HTERT RPE-1 (cell line): ENCODE data around the gene SAMD4A.
"Not testable (repeated sequence)": the region's sequence is repeated elsewhere in the genome, so short reads cannot be mapped to it uniquely, and the experiment has no call there.

Source experiments
- in situ Hi-C: fragments of 300-500 bp; cut with MboI; formaldehyde crosslinking; loops from 4 replicates; pipeline ENCODE4 v1.14.3; 2020; ENCODE audit warnings: low sequenced_read_pairs

Gene SAMD4A

GRCh38 chr14:54591866-54592265, 24.9 kb downstream of the SAMD4A start:
- in situ Hi-C loops, result no loop called here

- in situ Hi-C loops, result no loop called here
Measured at GRCh38 chr14:54593860-54594259, 26.9 kb downstream of the SAMD4A start.

- in situ Hi-C loops, result no loop called here
Measured at GRCh38 chr14:54594537-54594936, 27.6 kb downstream of the SAMD4A start.

- in situ Hi-C loops, result no loop called here
Measured at GRCh38 chr14:54597795-54598443, 31.0 kb downstream of the SAMD4A start.

- in situ Hi-C loops, result no loop called here
Measured at GRCh38 chr14:54599966-54600716, 33.2 kb downstream of the SAMD4A start.

- in situ Hi-C loops, result no loop called here
Measured at GRCh38 chr14:54600717-54601109, 33.8 kb downstream of the SAMD4A start.

- in situ Hi-C loops, result no loop called here
Measured at GRCh38 chr14:54603362-54603761, 36.4 kb downstream of the SAMD4A start.

- in situ Hi-C loops, result no loop called here
Measured at GRCh38 chr14:54606178-54606577, 39.2 kb downstream of the SAMD4A start.

- in situ Hi-C loops, result no loop called here
Measured at GRCh38 chr14:54606631-54607133, 39.8 kb downstream of the SAMD4A start.

- in situ Hi-C loops, result no loop called here
Measured at GRCh38 chr14:54609576-54609975, 42.6 kb downstream of the SAMD4A start.

GRCh38 chr14:54610051-54610977, 43.4 kb downstream of the SAMD4A start:
- in situ Hi-C loops, result no loop called here

- in situ Hi-C loops, result no loop called here
Measured at GRCh38 chr14:54614296-54614695, 47.4 kb downstream of the SAMD4A start.

- in situ Hi-C loops, result no loop called here
Measured at GRCh38 chr14:54617467-54617866, 50.5 kb downstream of the SAMD4A start.

GRCh38 chr14:54621686-54622085, 54.8 kb downstream of the SAMD4A start:
- in situ Hi-C loops, result no loop called here

- in situ Hi-C loops, result no loop called here
Measured at GRCh38 chr14:54622192-54622958, 55.4 kb downstream of the SAMD4A start.

- in situ Hi-C loops, result no loop called here
Measured at GRCh38 chr14:54623279-54624004, 56.5 kb downstream of the SAMD4A start.

GRCh38 chr14:54624005-54624358, 57.1 kb downstream of the SAMD4A start:
- in situ Hi-C loops, result not testable (repeated sequence)

- in situ Hi-C loops, result no loop called here
Measured at GRCh38 chr14:54625112-54625511, 58.2 kb downstream of the SAMD4A start.

- in situ Hi-C loops, result no loop called here
Measured at GRCh38 chr14:54627219-54627539, 60.3 kb downstream of the SAMD4A start.
